HepG2 (cell line): ENCODE data around the gene SLC35A3. TPM values are rescaled to one million over a fixed set of nuclear protein-coding genes. Genes with fewer than 3 reads are reported as not detected.

Experiments used
- ATAC-seq: fragments of 200-7000 bp; cut with Tn5 transposase; 3 replicates; pipeline ENCODE4 v1.9.1; 2020; ENCODE audit warnings: mild to moderate bottlenecking, moderate library complexity
- BruUV-seq: library from RNA; stranded (reverse); fragments of 400-500 nt; replicated peaks from 2 replicates; lab custom pipeline; 2021; lab: Mats Ljungman, UMichigan
- CTCF ChIA-PET: fragments of 300-600 bp; formaldehyde crosslinking; extraction: SDS; loops from one replicate; lab custom pipeline; 2021; ENCODE audit warnings: low total read pairs, inconsistent platforms, low intra/inter-chr PET ratio; lab: Yijun Ruan, JAX
- POLR2A ChIA-PET: fragments of 350-600 bp; sonication (Branson Sonifier 250); formaldehyde crosslinking; loops from one replicate; lab custom pipeline; 2020; ENCODE audit warnings: antibody characterized with exemption, inconsistent platforms; lab: Yijun Ruan, JAX
- DNase-seq: peaks from one replicate; pipeline ENCODE4 v3.0.0-alpha.2; 2015; ENCODE audit warnings: low spot score
- FAIRE-seq: peaks from 3 replicates; lab custom pipeline; 2011; peaks lifted over from hg19 to GRCh38; lab: Jason Lieb, UNC
- H2AFZ ChIP-seq: one replicate; pipeline ENCODE4 v1.6.1; 2011; ENCODE audit warnings: low read length, inconsistent platforms
- H3K27ac ChIP-seq: fragments of 300-600 bp; 3 replicates; pipeline ENCODE4 v1.8.0; 2011; ENCODE audit warnings: mixed run types, mild to moderate bottlenecking, mixed read lengths, low read length, inconsistent platforms; ENCODE audit not compliant: insufficient read depth; ENCODE audit errors: extremely low read length
- H3K27me3 ChIP-seq, 2 experiments: fragments of 200-600 bp in 1 of 2; 2 replicates in 1 of 2; 3 replicates in 1 of 2; pipeline versions ENCODE4 v1.6.0 to v1.8.0; 2011; ENCODE audit warnings: low read length in 2 of 2, mild to moderate bottlenecking in 2 of 2, moderate library complexity in 2 of 2, inconsistent platforms in 1 of 2; ENCODE audit not compliant: insufficient read depth in 2 of 2, control insufficient read depth in 1 of 2
- H3K36me3 ChIP-seq, 2 experiments: fragments of 200-600 bp in 1 of 2; replicated peaks in 1 of 2; 2 replicates in 1 of 2; 3 replicates in 1 of 2; pipeline versions ENCODE4 v1.5.1 to v1.8.0; 2011; ENCODE audit warnings: low read length in 2 of 2, inconsistent platforms in 1 of 2; ENCODE audit not compliant: insufficient read depth in 2 of 2, control insufficient read depth in 1 of 2
- H3K4me1 ChIP-seq: 2 replicates; pipeline ENCODE4 v1.5.1; 2012; ENCODE audit warnings: low read length, inconsistent platforms; ENCODE audit not compliant: insufficient read depth
- H3K4me2 ChIP-seq: 2 replicates; pipeline ENCODE4 v1.6.0; 2011; ENCODE audit warnings: low read depth, low read length, inconsistent platforms
- H3K4me3 ChIP-seq, 3 experiments: fragments of 200-600 bp in 1 of 3; sonication (generic), shearing (Covaris generic) in 1 of 3; replicated peaks in 1 of 3; 2 replicates each; pipeline ENCODE4 v1.5.1; 2011 to 2016; ENCODE audit warnings: low read length in 3 of 3, inconsistent platforms in 2 of 3, low read depth in 2 of 3, mild to moderate bottlenecking in 2 of 3, control low read depth in 1 of 3, mixed read lengths in 1 of 3; ENCODE audit not compliant: insufficient read depth in 1 of 3
- H3K79me2 ChIP-seq: one replicate; pipeline ENCODE4 v1.6.1; 2011; ENCODE audit warnings: low read length, inconsistent platforms; ENCODE audit not compliant: insufficient read depth
- H3K9ac ChIP-seq: 2 replicates; pipeline ENCODE4 v1.6.0; 2011; ENCODE audit warnings: mild to moderate bottlenecking, low read depth, low read length, inconsistent platforms; ENCODE audit not compliant: insufficient read depth
- H3K9me3 ChIP-seq: 2 replicates; pipeline ENCODE4 v1.5.1; 2012; ENCODE audit warnings: mild to moderate bottlenecking, low read length
- H4K20me1 ChIP-seq: 2 replicates; pipeline ENCODE4 v1.6.0; 2011; ENCODE audit warnings: inconsistent platforms, mild to moderate bottlenecking, low read length, moderate library complexity; ENCODE audit not compliant: insufficient read depth
- ISX ChIP-seq: sonication (generic); formaldehyde crosslinking; conservative IDR thresholded peaks from 2 replicates; pipeline ENCODE4 v1.5.0; 2020; ENCODE audit warnings: missing genetic modification reagents
- MIER3 ChIP-seq: IDR thresholded peaks from 2 replicates; pipeline ENCODE4 v1.6.1; 2016; ENCODE audit warnings: missing compliant biosample characterization, borderline replicate concordance
- MZF1 ChIP-seq: sonication (generic); formaldehyde crosslinking; IDR thresholded peaks from 2 replicates; pipeline ENCODE4 v1.8.1; 2023; ENCODE audit warnings: mild to moderate bottlenecking, missing genetic modification reagents, borderline replicate concordance
- SP4 ChIP-seq: sonication (generic); formaldehyde crosslinking; IDR thresholded peaks from 2 replicates; pipeline ENCODE4 v1.8.1; 2023; ENCODE audit warnings: mild to moderate bottlenecking, missing genetic modification reagents
- TAF1 ChIP-seq: sonication (generic); formaldehyde crosslinking; IDR thresholded peaks from 2 replicates; pipeline ENCODE4 v1.4.0; 2020; ENCODE audit warnings: missing genetic modification reagents
- ZNF12 ChIP-seq: sonication (generic); formaldehyde crosslinking; IDR thresholded peaks from 2 replicates; pipeline ENCODE4 v1.5.0; 2020; ENCODE audit warnings: missing genetic modification reagents
- ZNF441 ChIP-seq: sonication (generic); formaldehyde crosslinking; IDR thresholded peaks from 2 replicates; pipeline ENCODE4 v1.7.0; 2021; ENCODE audit warnings: missing genetic modification reagents, borderline replicate concordance
- ZNF460 ChIP-seq: sonication (generic); formaldehyde crosslinking; IDR thresholded peaks from 2 replicates; pipeline ENCODE4 v1.5.1; 2020; ENCODE audit warnings: missing genetic modification reagents, mild to moderate bottlenecking, borderline replicate concordance
- ZNF570 ChIP-seq: sonication (generic); formaldehyde crosslinking; IDR thresholded peaks from 2 replicates; pipeline ENCODE4 v1.4.0; 2020; ENCODE audit warnings: mild to moderate bottlenecking, missing genetic modification reagents, borderline replicate concordance
- ZNF576 ChIP-seq: sonication (generic); formaldehyde crosslinking; IDR thresholded peaks from 2 replicates; pipeline ENCODE4 v1.4.0; 2020; ENCODE audit warnings: mild to moderate bottlenecking, missing genetic modification reagents
- ZNF644 ChIP-seq: IDR thresholded peaks from 2 replicates; pipeline ENCODE4 v1.6.1; 2016; ENCODE audit warnings: low read depth
- ZNF761 ChIP-seq: sonication (generic); formaldehyde crosslinking; conservative IDR thresholded peaks from 2 replicates; pipeline ENCODE4 v1.4.0; 2020; ENCODE audit warnings: mild to moderate bottlenecking, missing genetic modification reagents
- ZNF776 ChIP-seq: sonication (generic); formaldehyde crosslinking; IDR thresholded peaks from 2 replicates; pipeline ENCODE4 v1.4.0; 2020; ENCODE audit warnings: mild to moderate bottlenecking, missing genetic modification reagents
- WGBS: methylation state at CpG from one replicate; pipeline ENCODE4 v1.1.6; 2017; ENCODE audit warnings: low lambda C conversion rate; 5-methylcytosine and 5-hydroxymethylcytosine counted together
- in situ Hi-C: cut with HindIII; loops from 2 replicates; pipeline ENCODE4 v1.10.0; 2017; ENCODE audit warnings: low pct_unique_long_range_greater_than_20kb; ENCODE audit not compliant: extremely low pct_ligation_motif_present
- intact Hi-C: fragments of 100-400 bp; cut with micrococcal nuclease; formaldehyde crosslinking; loops from one replicate; pipeline ENCODE4 v1.10.0; 2022; ENCODE audit not compliant: unreplicated experiment
- polyA plus RNA-seq, 8 experiments: library from polyadenylated mRNA; depleted of rRNA in 3 of 8; stranded (reverse) in 7 of 8; unstranded in 1 of 8; fragments of >200 nt; fragmentation: Illumina TruSeq in 4 of 8; extraction: Trizol in 4 of 8; gene quantifications; 2 replicates each; pipeline versions ENCODE4 v1.2.1 to v1.2.3, GENCODE V29; 2011 to 2016; ENCODE audit warnings: low read depth in 4 of 8, missing spikeins in 1 of 8, mixed read lengths in 1 of 8; ENCODE audit not compliant: insufficient read depth in 1 of 8
- total RNA-seq, 5 experiments: library from RNA; depleted of rRNA; stranded (reverse); fragments of >200 nt; fragmentation: Illumina TruSeq; extraction: Trizol; gene quantifications; 2 replicates each; pipeline ENCODE4 v1.2.3, GENCODE V29; 2016; ENCODE audit warnings: low read depth in 1 of 5
- TF ChIP-seq, protein P1 (sequence below): sonication (generic); formaldehyde crosslinking; IDR thresholded peaks from 2 replicates; pipeline ENCODE4 v1.5.1; 2020; ENCODE audit warnings: mild to moderate bottlenecking, moderate library complexity, missing genetic modification reagents
- TF ChIP-seq, protein P2 (sequence below): IDR thresholded peaks from 2 replicates; pipeline ENCODE4 v1.6.1; 2012; ENCODE audit warnings: low read depth, low read length, improper control_type of control experiment
- TF ChIP-seq, protein P3 (sequence below): IDR thresholded peaks from 2 replicates; pipeline ENCODE4 v1.6.1; 2016; ENCODE audit warnings: missing compliant biosample characterization, missing genetic modification reagents, borderline replicate concordance

SLC35A3 gene
- total and polyA plus RNA-seq, 2 of the 13 experiments (the other 11 are each of a cell fraction or from before 2014, with no cell fraction given) = 11.2 to 24.9 TPM

GRCh38 chr1:99944192-99944591 lies 25.6 kb upstream of the SLC35A3 start:
- no peak for DNase-seq
- POLR2A ChIA-PET = no interaction called here
- in situ Hi-C loops (no loop called here), intact Hi-C loops (no loop called here)
- Histone ChIP-seq H3K4me2 (no peak overlapping the region), H4K20me1 (no peaks in the 10 kb centered on the region), H3K27me3 (no peaks in the 10 kb centered on the region), H3K36me3 (no peaks in the 10 kb centered on the region), H2AFZ (no peak overlapping the region), H3K4me1 (no peaks in the 10 kb centered on the region), H3K79me2 (no peaks in the 10 kb centered on the region), H3K9ac (no peak overlapping the region), H3K4me3 (no peak overlapping the region), H3K9me3 (no peaks in the 10 kb centered on the region), H3K27ac (no peak overlapping the region)
- no peak for FAIRE-seq
- BruUV-seq = no TSS peak
- TF ChIP-seq ZNF644 (CRISPR knock-in tag) (no peak), MIER3 (CRISPR knock-in tag) (no peak), ZNF441 (CRISPR knock-in tag) (no peak), SP4 (no peak), TAF1 (CRISPR knock-in tag) (no peak), ZNF12 (CRISPR knock-in tag) (no peak), ZNF570 (no peak), ZNF576 (CRISPR knock-in tag) (no peak), ISX (CRISPR knock-in tag) (no peak), ZNF761 (CRISPR knock-in tag) (no peak), MZF1 (CRISPR knock-in tag) (no peak), ZNF460 (no peak), ZNF776 (CRISPR knock-in tag) (no peak)
- TF ChIP-seq, protein P1, sequence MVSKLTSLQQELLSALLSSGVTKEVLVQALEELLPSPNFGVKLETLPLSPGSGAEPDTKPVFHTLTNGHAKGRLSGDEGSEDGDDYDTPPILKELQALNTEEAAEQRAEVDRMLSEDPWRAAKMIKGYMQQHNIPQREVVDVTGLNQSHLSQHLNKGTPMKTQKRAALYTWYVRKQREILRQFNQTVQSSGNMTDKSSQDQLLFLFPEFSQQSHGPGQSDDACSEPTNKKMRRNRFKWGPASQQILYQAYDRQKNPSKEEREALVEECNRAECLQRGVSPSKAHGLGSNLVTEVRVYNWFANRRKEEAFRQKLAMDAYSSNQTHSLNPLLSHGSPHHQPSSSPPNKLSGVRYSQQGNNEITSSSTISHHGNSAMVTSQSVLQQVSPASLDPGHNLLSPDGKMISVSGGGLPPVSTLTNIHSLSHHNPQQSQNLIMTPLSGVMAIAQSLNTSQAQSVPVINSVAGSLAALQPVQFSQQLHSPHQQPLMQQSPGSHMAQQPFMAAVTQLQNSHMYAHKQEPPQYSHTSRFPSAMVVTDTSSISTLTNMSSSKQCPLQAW (CRISPR knock-in tag) = no peak
- TF ChIP-seq, protein P2, sequence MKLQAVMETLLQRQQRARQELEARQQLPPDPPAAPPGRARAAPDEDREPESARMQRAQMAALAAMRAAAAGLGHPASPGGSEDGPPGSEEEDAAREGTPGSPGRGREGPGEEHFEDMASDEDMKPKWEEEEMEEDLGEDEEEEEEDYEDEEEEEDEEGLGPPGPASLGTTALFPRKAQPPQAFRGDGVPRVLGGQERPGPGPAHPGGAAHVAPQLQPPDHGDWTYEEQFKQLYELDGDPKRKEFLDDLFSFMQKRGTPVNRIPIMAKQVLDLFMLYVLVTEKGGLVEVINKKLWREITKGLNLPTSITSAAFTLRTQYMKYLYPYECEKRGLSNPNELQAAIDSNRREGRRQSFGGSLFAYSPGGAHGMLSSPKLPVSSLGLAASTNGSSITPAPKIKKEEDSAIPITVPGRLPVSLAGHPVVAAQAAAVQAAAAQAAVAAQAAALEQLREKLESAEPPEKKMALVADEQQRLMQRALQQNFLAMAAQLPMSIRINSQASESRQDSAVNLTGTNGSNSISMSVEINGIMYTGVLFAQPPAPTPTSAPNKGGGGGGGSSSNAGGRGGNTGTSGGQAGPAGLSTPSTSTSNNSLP = no peak
- TF ChIP-seq, protein P3, sequence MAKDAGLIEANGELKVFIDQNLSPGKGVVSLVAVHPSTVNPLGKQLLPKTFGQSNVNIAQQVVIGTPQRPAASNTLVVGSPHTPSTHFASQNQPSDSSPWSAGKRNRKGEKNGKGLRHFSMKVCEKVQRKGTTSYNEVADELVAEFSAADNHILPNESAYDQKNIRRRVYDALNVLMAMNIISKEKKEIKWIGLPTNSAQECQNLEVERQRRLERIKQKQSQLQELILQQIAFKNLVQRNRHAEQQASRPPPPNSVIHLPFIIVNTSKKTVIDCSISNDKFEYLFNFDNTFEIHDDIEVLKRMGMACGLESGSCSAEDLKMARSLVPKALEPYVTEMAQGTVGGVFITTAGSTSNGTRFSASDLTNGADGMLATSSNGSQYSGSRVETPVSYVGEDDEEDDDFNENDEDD = no peak
- whole genome bisulfite sequencing = 80% methylated on average over 1 of the region's 1 CpG
- no peak for ATAC-seq
- CTCF ChIA-PET = no interaction called here
